GM12892 (cell line): ENCODE results near the gene MAMLD1.

Source experiments
- DNase-seq: peaks from one replicate; pipeline ENCODE4 v3.0.0; 2011; ENCODE audit not compliant: insufficient read length
- FAIRE-seq: peaks from 2 replicates; lab custom pipeline; 2011; peaks lifted over from hg19 to GRCh38; lab: Jason Lieb, UNC
- POLR2A ChIP-seq: IDR thresholded peaks from 2 replicates; pipeline ENCODE4 v1.6.1; 2011; ENCODE audit warnings: low read depth, low read length, control low read depth
- POLR2AphosphoS5 ChIP-seq: IDR thresholded peaks from 2 replicates; pipeline ENCODE4 v1.6.1; 2011; ENCODE audit warnings: low read depth, low read length, control low read depth
- TAF1 ChIP-seq: IDR thresholded peaks from 2 replicates; pipeline ENCODE4 v1.6.1; 2011; ENCODE audit warnings: low read depth, mild to moderate bottlenecking, control low read depth, low read length, borderline replicate concordance

Gene MAMLD1

GRCh38 chrX:150411656-150412055 is 48.5 kb downstream of the MAMLD1 start:
- no peak for DNase-seq
- TF ChIP-seq TAF1: no peak
- TF ChIP-seq POLR2A: no peak
- TF ChIP-seq POLR2AphosphoS5: no peak
- no peak for FAIRE-seq

DNA sequence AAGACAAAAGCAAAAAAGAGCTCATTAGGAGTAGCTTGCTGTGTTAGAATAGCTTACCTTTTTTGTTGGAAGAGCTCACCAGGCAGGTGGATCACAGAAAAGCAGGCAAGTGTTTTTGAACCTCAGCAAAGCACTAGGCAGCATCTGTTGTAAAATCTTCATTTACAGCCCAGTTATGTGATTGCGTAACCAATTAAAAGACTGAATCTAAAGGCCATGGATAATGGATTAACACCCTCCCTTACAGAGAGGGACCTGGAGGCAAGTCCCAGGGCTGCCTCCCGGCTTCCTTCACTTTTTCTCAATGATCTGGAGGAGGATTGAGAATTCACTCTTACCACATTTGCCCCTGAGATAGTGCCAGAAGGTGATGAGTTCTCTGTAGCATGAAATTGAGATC is 51.1 kb downstream of the MAMLD1 start:
- FAIRE-seq (no peak), DNase-seq (no peak)
- TF ChIP-seq POLR2A: no peak
- no peak for TF ChIP-seq POLR2AphosphoS5
- no peak for TF ChIP-seq TAF1

GRCh38 chrX:150416469-150416868 is 53.4 kb downstream of the MAMLD1 start:
- FAIRE-seq (no peak), DNase-seq (no peak)
- TF ChIP-seq POLR2A (no peak), POLR2AphosphoS5 (no peak), TAF1 (no peak)

DNA sequence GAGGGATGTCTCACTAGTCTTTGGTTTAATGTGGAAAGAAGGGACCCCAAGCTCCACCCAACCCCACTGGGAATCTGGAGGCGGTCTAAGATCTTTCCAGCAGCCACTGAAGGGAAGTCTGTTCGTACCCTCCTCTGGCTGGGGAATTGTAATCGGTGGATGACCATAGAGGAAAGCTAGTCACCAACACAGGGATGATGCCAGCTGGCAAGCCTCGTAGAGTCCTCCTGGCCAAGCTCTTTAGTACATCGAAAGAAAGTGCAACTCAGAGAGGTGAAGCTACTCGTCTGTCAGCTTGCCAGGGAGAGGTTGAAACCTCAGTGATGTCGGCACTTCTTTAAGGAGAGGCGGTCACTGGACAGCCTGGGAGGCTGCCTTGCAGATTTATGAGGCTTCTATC is 58.7 kb downstream of the MAMLD1 start:
- no peak for DNase-seq
- no peak for FAIRE-seq
- TF ChIP-seq TAF1 (no peak), POLR2AphosphoS5 (no peak), POLR2A (no peak)

- TF ChIP-seq TAF1 (no peak), POLR2AphosphoS5 (no peak), POLR2A (no peak)
- FAIRE-seq (no peak), DNase-seq (no peak)
Measured at GRCh38 chrX:150429594-150429993, 66.5 kb downstream of the MAMLD1 start.

GRCh38 chrX:150436195-150436594 is 73.1 kb downstream of the MAMLD1 start:
- no peak for DNase-seq
- no peak for FAIRE-seq
- TF ChIP-seq TAF1 (no peak), POLR2AphosphoS5 (no peak), POLR2A (no peak)

DNA sequence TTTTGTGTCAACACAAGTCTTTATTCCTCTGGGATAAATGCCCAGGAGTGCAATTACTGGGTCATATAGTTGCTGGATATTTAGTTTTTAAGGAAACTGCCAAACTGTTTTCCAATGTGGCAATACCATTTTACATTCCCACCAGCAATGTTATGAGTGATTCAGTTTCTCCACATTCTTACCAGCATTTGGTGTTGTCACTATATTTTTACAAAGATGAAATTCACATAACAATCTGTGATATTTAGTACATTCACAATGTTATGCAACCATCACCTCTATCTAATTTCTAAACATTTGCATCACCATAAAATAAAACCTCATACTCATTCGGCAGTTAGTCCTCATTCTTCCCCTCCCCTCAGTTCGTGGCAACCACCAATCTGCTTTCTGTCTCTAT is 75.0 kb downstream of the MAMLD1 start:
- TF ChIP-seq TAF1: no peak
- TF ChIP-seq POLR2AphosphoS5: no peak
- TF ChIP-seq POLR2A: no peak
- FAIRE-seq (no peak), DNase-seq (no peak)

GRCh38 chrX:150446151-150446550 is 83.0 kb downstream of the MAMLD1 start:
- FAIRE-seq: no peak
- no peak for TF ChIP-seq POLR2A
- no peak for TF ChIP-seq TAF1
- TF ChIP-seq POLR2AphosphoS5: no peak

GRCh38 chrX:150446995-150447394 is 83.9 kb downstream of the MAMLD1 start:
- FAIRE-seq (no peak), DNase-seq (no peak)
- TF ChIP-seq POLR2AphosphoS5 (no peak), TAF1 (no peak), POLR2A (no peak)

More at GRCh38 chrX:150446151-150446550, 83.0 kb downstream of the MAMLD1 start:
- DNase-seq: no peak

DNA sequence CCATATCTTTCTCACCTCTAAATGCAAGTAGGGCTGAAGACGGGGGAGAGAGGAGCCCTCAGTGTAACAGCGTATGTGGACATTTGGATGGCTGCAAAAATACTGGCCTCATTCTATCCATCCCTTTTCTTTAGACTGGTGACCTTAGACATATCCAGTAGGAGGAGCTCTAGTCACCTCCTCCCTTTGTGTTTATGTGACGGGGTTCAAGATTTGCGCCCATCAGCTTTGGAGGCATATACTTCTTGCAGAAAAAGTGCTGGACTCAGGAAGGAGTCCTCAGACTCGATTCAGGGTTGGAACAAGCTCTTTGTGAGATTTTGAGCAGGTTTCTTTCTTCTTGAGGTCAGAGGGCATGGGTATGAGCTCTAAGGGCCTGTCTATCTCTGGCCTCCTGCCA is 86.2 kb downstream of the MAMLD1 start:
- FAIRE-seq (no peak), DNase-seq (no peak)
- no peak for TF ChIP-seq POLR2AphosphoS5
- TF ChIP-seq TAF1: no peak
- no peak for TF ChIP-seq POLR2A

DNA sequence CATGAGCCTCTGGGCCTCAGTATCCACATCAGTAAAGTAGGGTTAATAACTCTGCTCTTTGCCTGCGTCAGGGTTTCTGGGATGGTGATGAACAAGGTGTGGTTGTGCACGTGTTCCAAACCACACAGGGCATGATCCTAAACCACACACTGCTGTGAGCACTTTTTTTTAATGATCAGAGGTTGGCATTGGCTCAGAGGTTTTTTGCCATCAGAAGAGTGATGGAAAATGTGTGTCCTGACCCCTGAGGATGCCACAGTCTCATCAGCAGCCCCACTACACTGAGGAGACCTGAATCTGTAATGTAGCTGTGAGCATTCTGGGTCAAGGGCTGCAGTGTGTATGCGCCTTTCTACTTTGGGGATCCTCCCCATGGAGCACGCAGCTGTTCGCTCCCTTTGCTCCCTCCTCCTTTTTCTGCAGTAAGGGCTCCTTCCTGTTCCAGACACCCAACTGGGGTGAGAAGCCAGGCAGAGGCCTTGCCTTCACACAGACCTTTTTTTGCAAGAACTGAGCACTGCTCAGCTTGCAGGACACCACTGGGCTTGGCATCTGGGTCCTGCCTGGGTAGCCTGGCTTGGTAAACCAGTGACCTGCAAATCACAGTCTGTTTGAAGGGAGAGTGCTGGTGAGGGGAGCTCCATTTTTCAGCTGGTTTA is 87.5 kb downstream of the MAMLD1 start:
- TF ChIP-seq POLR2AphosphoS5 (no peak), TAF1 (no peak), POLR2A (no peak)
- no peak for FAIRE-seq
- no peak for DNase-seq

- FAIRE-seq (no peak), DNase-seq (no peak)
- TF ChIP-seq TAF1 (no peak), POLR2AphosphoS5 (no peak), POLR2A (no peak)
Measured at GRCh38 chrX:150451953-150452352, 88.8 kb downstream of the MAMLD1 start.
